PC-9 (cell line): ENCODE data around the gene PEX14. TPM values are rescaled to one million over a fixed set of nuclear protein-coding genes. Genes with fewer than 3 reads are reported as not detected.

Experiments used
- BruUV-seq: library from RNA; stranded (reverse); fragments of 400-500 nt; replicated peaks from 2 replicates; lab custom pipeline; 2021; lab: Mats Ljungman, UMichigan
- CTCF ChIA-PET: fragments of 300-600 bp; sonication (Branson Sonifier 250); formaldehyde crosslinking; loops from one replicate; lab custom pipeline; 2022; ENCODE audit warnings: antibody characterized with exemption; lab: Charles Lee
- POLR2A ChIA-PET: fragments of 300-600 bp; sonication (Branson Sonifier 250); formaldehyde crosslinking; loops from one replicate; lab custom pipeline; 2022; ENCODE audit warnings: antibody characterized with exemption; ENCODE audit not compliant: unreplicated experiment; lab: Charles Lee
- DNase-seq, 2 experiments: peaks; one replicate each; pipeline versions ENCODE4 v3.0.0 to v3.0.0-alpha.2; 2015 to 2022; ENCODE audit warnings: mixed read lengths in 1 of 2
- H2AFZ ChIP-seq: fragments of 200-600 bp; sonication (generic); 2 replicates; pipeline ENCODE4 v1.8.1; 2017; ENCODE audit warnings: antibody characterized with exemption
- H3F3A ChIP-seq: fragments of 200-600 bp; sonication (generic); 2 replicates; pipeline ENCODE4 v1.8.1; 2017; ENCODE audit warnings: antibody characterized with exemption, mild to moderate bottlenecking, low read depth; ENCODE audit not compliant: insufficient read depth
- H3K27ac ChIP-seq: fragments of 200-600 bp; sonication (generic); 2 replicates; pipeline ENCODE4 v1.6.1; 2016; ENCODE audit warnings: mixed run types
- H3K27me3 ChIP-seq: fragments of 200-600 bp; sonication (generic); 2 replicates; pipeline ENCODE4 v1.6.1; 2016; ENCODE audit warnings: low read depth, mixed run types; ENCODE audit not compliant: insufficient read depth
- H3K36me3 ChIP-seq: fragments of 200-600 bp; sonication (generic); 2 replicates; pipeline ENCODE4 v1.6.1; 2016; ENCODE audit warnings: low read depth, mixed run types
- H3K4me1 ChIP-seq: fragments of 200-600 bp; sonication (generic); replicated peaks from 2 replicates; pipeline ENCODE4 v1.6.1; 2016; ENCODE audit warnings: mixed run types; ENCODE audit not compliant: insufficient read depth
- H3K4me2 ChIP-seq: fragments of 200-600 bp; sonication (generic); 2 replicates; pipeline ENCODE4 v1.6.1; 2017; ENCODE audit warnings: mixed run types
- H3K4me3 ChIP-seq: fragments of 200-600 bp; sonication (generic); 2 replicates; pipeline ENCODE4 v1.6.1; 2016; ENCODE audit warnings: mixed run types
- H3K79me2 ChIP-seq: fragments of 200-600 bp; sonication (generic); 2 replicates; pipeline ENCODE4 v1.6.1; 2017; ENCODE audit warnings: low read depth, mixed run types
- H3K9me2 ChIP-seq: fragments of 200-600 bp; sonication (generic); 2 replicates; pipeline ENCODE4 v1.8.1; 2017; ENCODE audit warnings: mild to moderate bottlenecking; ENCODE audit not compliant: insufficient read depth
- H3K9me3 ChIP-seq: fragments of 200-600 bp; sonication (generic); 2 replicates; pipeline ENCODE4 v1.8.1; 2016; ENCODE audit warnings: low read depth; ENCODE audit not compliant: insufficient read depth
- H4K20me1 ChIP-seq: fragments of 200-600 bp; sonication (generic); 2 replicates; pipeline ENCODE4 v1.8.1; 2017; ENCODE audit not compliant: insufficient read depth
- CTCF ChIP-seq: fragments of 200-600 bp; sonication (generic); conservative IDR thresholded peaks from 2 replicates; pipeline ENCODE4 v1.6.1; 2017; ENCODE audit warnings: mixed run types, antibody characterized with exemption, mild to moderate bottlenecking, moderate library complexity
- EZH2 ChIP-seq: fragments of 200-600 bp; sonication (generic); IDR thresholded peaks from 2 replicates; pipeline ENCODE4 v1.8.0; 2017; ENCODE audit warnings: antibody characterized with exemption, low read depth
- intact Hi-C: fragments of 100-400 bp; cut with micrococcal nuclease; formaldehyde crosslinking; loops from one replicate; pipeline ENCODE4 v1.10.0; 2022; ENCODE audit not compliant: unreplicated experiment
- total RNA-seq: library from RNA; stranded (reverse); gene quantifications from 2 replicates; pipeline ENCODE4 v1.2.3, GENCODE V29; 2021

The PEX14 gene
- total RNA-seq, 1 experiment from 2014 or later: 28.3 TPM

GRCh38 chr1:10646347-10646861, 171.7 kb downstream of the PEX14 start:
- H3K27me3 ChIP-seq: no peaks in the 10 kb centered on the region
- H3K9me2 ChIP-seq: no peaks in the 10 kb centered on the region
- H3K4me3 ChIP-seq: no peak overlapping the region
- H3K27ac ChIP-seq: no peak overlapping the region
- intact Hi-C loops: no loop called here
- CTCF ChIA-PET: no interaction called here
- POLR2A ChIA-PET: interaction anchor here (0.6 kb wide), 1 partner anchor 714 kb away, joined by 8 read pairs; no protein-coding TSS in a partner anchor
- BruUV-seq: no TSS peak
- H3K9me3 ChIP-seq: no peaks in the 10 kb centered on the region
- H3K79me2 ChIP-seq: no peaks in the 10 kb centered on the region
- no peak for TF ChIP-seq EZH2
- no peak for TF ChIP-seq CTCF
- H3K4me1 ChIP-seq: no peaks in the 10 kb centered on the region
- H3K36me3 ChIP-seq: no peaks in the 10 kb centered on the region
- H4K20me1 ChIP-seq: no peaks in the 10 kb centered on the region
- H3F3A ChIP-seq: no peaks in the 10 kb centered on the region
- DNase-seq: peak in 1 of 2 experiments; percentile 35
- H3K4me2 ChIP-seq: no peak overlapping the region
- H2AFZ ChIP-seq: no peak overlapping the region

DNA sequence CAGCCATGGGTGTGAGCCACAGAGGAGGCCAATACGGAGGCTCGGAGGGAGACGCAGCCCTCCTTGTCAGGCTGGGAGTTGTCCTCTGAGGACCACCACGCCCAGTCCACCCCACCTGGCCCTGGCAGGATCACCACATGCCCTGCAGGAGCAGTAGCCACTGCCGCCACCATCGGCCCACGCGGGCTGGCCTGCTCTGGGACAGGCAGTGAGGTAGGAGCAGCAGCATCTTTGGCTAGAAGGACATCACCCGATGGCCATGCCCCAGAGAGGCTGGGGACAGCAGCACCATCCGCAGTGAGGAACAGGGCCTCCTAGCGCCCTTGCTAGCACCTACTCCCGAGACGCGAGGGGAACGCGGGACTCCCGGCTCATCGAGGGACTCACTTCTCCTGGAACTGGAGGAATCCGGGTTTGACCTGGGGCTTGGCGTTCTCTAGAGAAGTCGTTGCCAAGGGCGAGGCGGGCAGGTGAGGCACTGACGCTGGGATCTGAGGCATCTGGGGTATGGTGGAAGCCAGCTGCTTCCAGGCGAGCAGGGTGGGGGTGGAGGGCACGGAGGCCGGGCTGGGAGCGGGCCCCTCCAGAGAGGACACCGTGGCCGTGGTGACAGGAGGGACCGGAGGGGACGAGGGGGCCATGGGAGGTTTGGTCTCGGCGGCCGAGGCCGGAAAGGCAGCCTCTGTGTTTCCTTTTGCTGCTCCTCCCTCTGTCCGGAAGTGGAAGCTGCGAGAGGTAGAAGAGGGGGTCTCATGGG, 172.8 kb downstream of the PEX14 start:
- Histone ChIP-seq H2AFZ (no peak overlapping the region), H3K27me3 (no peaks in the 10 kb centered on the region), H3K79me2 (no peaks in the 10 kb centered on the region), H3K27ac (no peak overlapping the region), H3K4me2 (no peak overlapping the region), H3K4me3 (no peak overlapping the region), H3K9me2 (no peaks in the 10 kb centered on the region), H3K4me1 (no peaks in the 10 kb centered on the region), H3F3A (no peaks in the 10 kb centered on the region), H3K36me3 (no peaks in the 10 kb centered on the region), H4K20me1 (no peaks in the 10 kb centered on the region), H3K9me3 (no peaks in the 10 kb centered on the region)
- no TSS peak for BruUV-seq
- intact Hi-C loops: no loop called here
- ChIA-PET CTCF (interaction anchor here (0.6 kb wide), 1 partner anchor 390 kb away, joined by 3 read pairs; no protein-coding TSS in a partner anchor), POLR2A (no interaction called here)
- DNase-seq: no peak
- TF ChIP-seq EZH2: no peak
- TF ChIP-seq CTCF: no peak

DNA sequence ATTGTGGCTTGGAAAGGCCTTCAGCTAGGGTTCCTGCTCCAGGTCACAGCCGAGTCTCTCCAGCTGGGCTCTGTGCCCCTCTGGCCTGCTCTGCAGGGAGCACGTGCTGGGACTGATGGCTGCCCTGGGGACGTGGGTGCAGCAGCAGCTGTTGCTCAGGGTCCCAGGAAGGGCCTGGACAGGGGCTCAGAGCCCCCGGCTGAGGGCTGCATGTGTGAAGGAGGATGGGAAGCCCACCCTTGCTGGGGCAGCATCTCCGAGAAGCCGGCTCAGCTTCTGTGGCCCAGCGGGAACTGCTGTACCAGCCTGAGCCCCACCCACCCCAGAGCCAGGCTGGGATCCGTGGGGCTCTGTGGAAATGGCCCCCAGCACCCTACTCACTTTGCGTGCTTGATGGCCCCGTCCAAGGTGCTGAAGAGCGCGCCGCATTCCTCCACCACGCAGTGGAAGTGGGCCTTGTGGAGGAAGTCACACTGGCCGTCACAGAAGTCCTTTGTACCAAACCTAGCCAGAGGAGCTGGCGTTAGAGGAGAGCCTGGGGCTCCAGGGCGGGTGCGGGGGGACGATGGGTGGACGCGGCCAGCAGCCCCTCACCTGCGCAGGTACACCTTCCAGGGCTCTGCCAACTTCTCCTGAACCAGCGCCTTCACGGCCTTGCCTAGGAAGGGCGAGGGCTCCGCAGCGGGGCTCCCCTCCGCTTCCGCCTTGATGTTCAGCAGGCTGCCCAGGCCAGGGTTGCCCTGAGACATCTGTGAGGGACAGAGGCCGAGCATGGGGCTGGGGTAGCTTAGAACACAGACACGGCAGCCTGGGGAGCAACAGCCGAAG, 174.2 kb downstream of the PEX14 start:
- H3K27me3 ChIP-seq: no peaks in the 10 kb centered on the region
- H3K79me2 ChIP-seq: no peaks in the 10 kb centered on the region
- TF ChIP-seq EZH2: no peak
- no peak overlapping the region for H3K27ac ChIP-seq
- no peaks in the 10 kb centered on the region for H3K36me3 ChIP-seq
- BruUV-seq: no TSS peak
- H2AFZ ChIP-seq: no peak overlapping the region
- no peaks in the 10 kb centered on the region for H3K9me3 ChIP-seq
- H4K20me1 ChIP-seq: no peaks in the 10 kb centered on the region
- no peaks in the 10 kb centered on the region for H3K4me1 ChIP-seq
- no peaks in the 10 kb centered on the region for H3F3A ChIP-seq
- no peaks in the 10 kb centered on the region for H3K9me2 ChIP-seq
- H3K4me3 ChIP-seq: no peak overlapping the region
- ChIA-PET CTCF (no interaction called here), POLR2A (no interaction called here)
- no peak overlapping the region for H3K4me2 ChIP-seq
- DNase-seq: no peak
- intact Hi-C loops: no loop called here
